HAP-1 (cell line): ENCODE measurements around the gene DHX40.

Experiments used
- DNase-seq, 2 experiments: peaks; one replicate each; pipeline ENCODE4 v3.0.0-alpha.2; 2016 to 2020; ENCODE audit warnings: low spot score in 2 of 2
- H3K27me3 ChIP-seq: fragments of 250-450 bp; sonication (Bioruptor Pico); 2 replicates; pipeline ENCODE4 v1.5.1; 2020; ENCODE audit warnings: low read depth, mild to moderate bottlenecking, moderate library complexity
- H3K36me3 ChIP-seq: fragments of 250-450 bp; sonication (Bioruptor Pico); replicated peaks from 2 replicates; pipeline ENCODE4 v1.5.1; 2020; ENCODE audit warnings: mild to moderate bottlenecking
- H3K4me1 ChIP-seq: fragments of 250-450 bp; sonication (Bioruptor Pico); 2 replicates; pipeline ENCODE4 v1.5.1; 2020; ENCODE audit warnings: mild to moderate bottlenecking
- H3K4me3 ChIP-seq: fragments of 250-450 bp; sonication (Bioruptor Pico); 2 replicates; pipeline ENCODE4 v1.5.1; 2020; ENCODE audit warnings: mild to moderate bottlenecking, moderate library complexity
- H3K9me3 ChIP-seq: fragments of 250-450 bp; sonication (Bioruptor Pico); 2 replicates; pipeline ENCODE4 v1.5.1; 2020; ENCODE audit warnings: mild to moderate bottlenecking, moderate library complexity
- in situ Hi-C: fragments of 300-500 bp; cut with MboI; formaldehyde crosslinking; loops from 3 replicates; pipeline ENCODE4 v1.14.3; 2020; ENCODE audit warnings: low sequenced_read_pairs, inconsistent platforms, mixed read lengths

Gene DHX40

DNA sequence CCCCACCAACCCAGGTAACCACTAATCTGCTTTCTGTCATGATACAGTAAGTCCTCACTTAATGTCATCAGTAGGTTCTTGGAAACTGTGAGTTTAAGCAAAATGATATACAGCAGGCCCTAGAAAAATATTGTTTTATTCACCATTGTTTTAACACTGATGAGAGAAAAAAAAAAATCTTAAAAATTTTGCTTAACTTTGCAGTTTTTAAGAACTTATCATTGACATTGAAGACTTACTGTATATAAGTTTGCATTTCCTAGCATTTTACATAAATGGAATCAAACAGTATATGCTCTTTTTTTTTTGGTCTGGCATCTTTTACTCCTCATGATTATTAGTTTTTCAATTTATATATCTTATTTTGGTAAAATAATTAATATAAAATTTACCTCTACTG lies 34.8 kb downstream of the DHX40 start:
- Histone ChIP-seq H3K9me3 (no peaks in the 10 kb centered on the region), H3K27me3 (no peaks in the 10 kb centered on the region), H3K36me3 (peaks cover 8% of the 10 kb centered on the region), H3K4me3 (no peak overlapping the region), H3K4me1 (no peaks in the 10 kb centered on the region)
- in situ Hi-C loops: no loop called here
- DNase-seq: no peak

DNA sequence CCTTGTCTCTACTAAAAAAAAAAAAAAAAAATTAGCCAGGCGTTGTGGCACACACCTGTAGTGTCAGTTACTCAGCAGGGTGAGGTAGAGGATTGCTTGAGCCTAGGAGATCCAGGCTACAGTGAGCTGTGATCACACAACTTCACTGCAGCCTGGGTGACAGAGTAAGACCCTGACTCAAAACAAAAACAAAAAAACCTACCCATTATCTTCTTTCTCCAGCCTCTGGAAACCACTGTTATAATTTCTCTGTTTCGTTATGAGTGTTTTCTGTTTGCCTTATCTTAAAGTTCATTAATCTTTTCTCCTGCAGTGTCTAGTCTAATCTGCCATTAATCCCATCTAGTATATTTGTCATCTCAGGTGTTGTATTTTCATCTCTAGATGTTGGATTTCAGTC lies 35.7 kb downstream of the DHX40 start:
- peaks cover 11% of the 10 kb centered on the region for H3K36me3 ChIP-seq
- no peaks in the 10 kb centered on the region for H3K27me3 ChIP-seq
- no peak overlapping the region for H3K4me3 ChIP-seq
- H3K4me1 ChIP-seq: no peaks in the 10 kb centered on the region
- DNase-seq: no peak
- H3K9me3 ChIP-seq: no peaks in the 10 kb centered on the region
- in situ Hi-C loops: no loop called here

GRCh38 chr17:59607061-59607460 lies 41.7 kb downstream of the DHX40 start:
- no peaks in the 10 kb centered on the region for H3K27me3 ChIP-seq
- in situ Hi-C loops: no loop called here
- H3K4me3 ChIP-seq: no peak overlapping the region
- peaks cover 31% of the 10 kb centered on the region for H3K36me3 ChIP-seq
- H3K4me1 ChIP-seq: no peaks in the 10 kb centered on the region
- H3K9me3 ChIP-seq: no peaks in the 10 kb centered on the region
- no peak for DNase-seq

- in situ Hi-C loops: no loop called here
- Histone ChIP-seq H3K4me3 (no peak overlapping the region), H3K4me1 (no peaks in the 10 kb centered on the region), H3K36me3 (peaks cover 24% of the 10 kb centered on the region), H3K9me3 (no peaks in the 10 kb centered on the region), H3K27me3 (no peaks in the 10 kb centered on the region)
- DNase-seq: peak in 1 of 2 experiments; percentile 68
These were observed 42.5 kb downstream of the DHX40 start for GRCh38 chr17:59607817-59608403.

GRCh38 chr17:59611503-59611902 lies 46.1 kb downstream of the DHX40 start:
- in situ Hi-C loops: loop anchor here (10.0 kb wide), 1 partner anchor 87 kb away; no protein-coding TSS in a partner anchor
- Histone ChIP-seq H3K4me1 (no peaks in the 10 kb centered on the region; the same call in 1 of the 2 replicates), H3K27me3 (no peaks in the 10 kb centered on the region), H3K4me3 (no peak overlapping the region), H3K9me3 (no peaks in the 10 kb centered on the region), H3K36me3 (peaks cover 19% of the 10 kb centered on the region)
- no peak for DNase-seq

- Histone ChIP-seq H3K4me1 (peaks cover 9% of the 10 kb centered on the region), H3K4me3 (no peak overlapping the region), H3K36me3 (0 out of 2 replicates have a peak, but pooled peaks cover 4% of the 10 kb centered on the region), H3K9me3 (no peaks in the 10 kb centered on the region), H3K27me3 (no peaks in the 10 kb centered on the region)
- in situ Hi-C loops: loop anchor here (10.0 kb wide), 1 partner anchor 92 kb away; no protein-coding TSS in a partner anchor
- no peak for DNase-seq
These were observed 51.0 kb downstream of the DHX40 start for GRCh38 chr17:59616253-59616920.

GRCh38 chr17:59617156-59617732 lies 51.8 kb downstream of the DHX40 start:
- H3K4me3 ChIP-seq: peak overlapping the region; percentile 99
- in situ Hi-C loops: loop anchor here (10.0 kb wide), 1 partner anchor 92 kb away; no protein-coding TSS in a partner anchor
- no peak for DNase-seq

GRCh38 chr17:59619035-59619297 lies 53.6 kb downstream of the DHX40 start:
- H3K4me3 ChIP-seq: peak overlapping the region; percentile 99
- in situ Hi-C loops: loop anchor here (10.0 kb wide), 1 partner anchor 94 kb away; no protein-coding TSS in a partner anchor
- peaks cover 7% of the 10 kb centered on the region; the same call in 1 of the 2 replicates for H3K36me3 ChIP-seq
- no peaks in the 10 kb centered on the region for H3K27me3 ChIP-seq
- no peak for DNase-seq
- H3K4me1 ChIP-seq: peaks cover 35% of the 10 kb centered on the region
- H3K9me3 ChIP-seq: no peaks in the 10 kb centered on the region

More at GRCh38 chr17:59617156-59617732, 51.8 kb downstream of the DHX40 start:
- Histone ChIP-seq H3K4me1 (peaks cover 18% of the 10 kb centered on the region), H3K9me3 (no peaks in the 10 kb centered on the region), H3K36me3 (0 out of 2 replicates have a peak, but pooled peaks cover 4% of the 10 kb centered on the region), H3K27me3 (no peaks in the 10 kb centered on the region)

DNA sequence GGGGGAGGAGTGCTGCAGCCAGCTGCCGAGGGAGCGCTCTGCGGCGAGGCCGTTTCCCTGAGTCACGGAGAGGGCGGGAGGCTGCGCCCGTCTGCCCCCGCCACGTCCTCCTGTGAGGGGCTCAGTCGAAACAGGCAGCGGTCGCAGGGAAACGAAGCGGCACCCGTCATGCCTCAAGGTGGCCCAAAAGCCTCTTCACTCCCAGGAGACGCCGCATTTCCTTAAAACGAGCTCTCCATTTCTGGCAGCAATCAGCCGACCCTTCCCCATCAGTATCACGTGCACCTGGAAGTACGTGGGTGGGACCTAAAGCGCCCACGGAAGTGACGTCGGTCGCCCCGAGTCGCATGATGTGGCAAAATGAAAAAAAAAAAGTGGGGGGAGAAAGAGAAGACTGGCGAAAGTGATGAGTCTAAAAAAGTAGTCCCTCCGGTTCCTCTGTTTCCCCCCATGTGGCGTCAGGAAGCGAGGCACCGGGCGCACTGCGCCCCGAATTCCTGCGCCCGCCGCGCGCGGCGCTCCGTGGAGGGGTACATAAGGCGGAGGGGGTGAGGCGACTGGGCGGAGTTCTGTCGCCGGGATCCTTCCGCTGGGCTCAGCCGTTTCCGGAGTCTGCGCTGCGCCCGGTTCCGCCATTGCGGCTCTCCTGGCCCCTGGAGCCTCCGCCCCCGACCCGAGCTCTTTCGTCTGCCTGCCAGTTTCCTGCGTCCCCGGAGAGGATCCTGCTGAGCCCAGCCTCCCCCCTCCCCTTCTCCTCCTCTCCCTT lies 54.1 kb downstream of the DHX40 start, which contains the start of gene CLTC:
TSS of gene CLTC (plus strand) at position 598 of the 766 bp plus-strand sequence. CDS start 237 bp downstream, outside the sequence.
- peak; percentile 86 to 93 for DNase-seq
- Histone ChIP-seq H3K4me3 (peak within 1 kb of the TSS; percentile 99), H3K36me3 (peaks cover 7% of the 10 kb centered on the region; the same call in 1 of the 2 replicates), H3K4me1 (peaks cover 37% of the 10 kb centered on the region), H3K9me3 (no peaks in the 10 kb centered on the region), H3K27me3 (no peaks in the 10 kb centered on the region)
- in situ Hi-C loops: loop anchor here (10.0 kb wide), 1 partner anchor 95 kb away; no protein-coding TSS in a partner anchor

- DNase-seq: no peak
- no peaks in the 10 kb centered on the region for H3K27me3 ChIP-seq
- peaks cover 7% of the 10 kb centered on the region; the same call in 1 of the 2 replicates for H3K36me3 ChIP-seq
- H3K4me3 ChIP-seq: peak overlapping the region; percentile 99
- in situ Hi-C loops: no loop called here
- peaks cover 37% of the 10 kb centered on the region for H3K4me1 ChIP-seq
- H3K9me3 ChIP-seq: no peaks in the 10 kb centered on the region
These were observed 54.6 kb downstream of the DHX40 start for GRCh38 chr17:59620064-59620359.

- in situ Hi-C loops: no loop called here
- peak; percentile 72 to 84 for DNase-seq
- peaks cover 7% of the 10 kb centered on the region; the same call in 1 of the 2 replicates for H3K36me3 ChIP-seq
- H3K9me3 ChIP-seq: no peaks in the 10 kb centered on the region
- H3K27me3 ChIP-seq: no peaks in the 10 kb centered on the region
- peak overlapping the region; percentile 99 for H3K4me3 ChIP-seq
- H3K4me1 ChIP-seq: peaks cover 38% of the 10 kb centered on the region
These were observed 55.3 kb downstream of the DHX40 start for GRCh38 chr17:59620518-59621259.

DNA sequence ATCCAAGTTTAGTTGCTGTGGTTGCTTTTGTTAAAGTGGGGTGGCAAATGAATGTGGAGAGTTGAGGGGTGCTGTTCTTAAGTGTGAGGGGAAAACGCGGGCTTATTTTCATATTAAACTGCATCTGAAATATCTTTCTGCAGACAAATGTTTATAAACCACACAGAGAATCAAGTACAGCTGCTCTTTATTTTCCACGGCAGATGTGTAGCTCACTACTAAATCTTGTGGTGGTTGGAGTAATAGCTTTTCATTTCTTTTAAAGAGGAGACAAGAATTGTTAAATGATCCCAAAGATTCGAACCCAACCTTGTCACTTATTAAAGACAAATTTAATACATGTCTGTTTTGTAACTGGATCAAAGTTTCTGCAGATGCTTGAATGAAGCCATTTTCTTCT lies 56.4 kb downstream of the DHX40 start:
- no peak for DNase-seq
- Histone ChIP-seq H3K27me3 (no peaks in the 10 kb centered on the region), H3K4me3 (peak overlapping the region; percentile 99), H3K4me1 (peaks cover 48% of the 10 kb centered on the region), H3K9me3 (no peaks in the 10 kb centered on the region), H3K36me3 (peaks cover 7% of the 10 kb centered on the region; the same call in 1 of the 2 replicates)
- in situ Hi-C loops: no loop called here

DNA sequence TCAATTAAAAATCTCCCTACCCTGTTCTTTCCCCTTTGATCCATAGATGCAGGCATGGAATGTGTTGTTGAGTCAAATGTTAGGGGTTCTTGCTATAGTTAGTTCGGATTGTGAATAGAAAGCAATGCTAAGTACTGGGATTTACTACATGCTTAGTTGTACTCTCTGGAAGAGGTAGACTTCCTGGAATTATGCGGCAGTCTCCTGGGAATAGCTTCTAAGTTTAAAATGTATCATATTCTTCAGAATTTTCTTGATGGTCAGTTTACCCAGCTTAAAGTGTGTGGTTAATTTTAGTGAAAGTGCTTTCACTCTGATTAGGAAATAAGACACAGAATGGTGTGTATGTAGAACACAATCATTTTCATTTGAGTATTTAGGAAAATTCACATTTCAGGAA lies 57.7 kb downstream of the DHX40 start:
- DNase-seq: no peak
- Histone ChIP-seq H3K9me3 (no peaks in the 10 kb centered on the region), H3K27me3 (no peaks in the 10 kb centered on the region), H3K4me1 (peaks cover 49% of the 10 kb centered on the region), H3K4me3 (peak overlapping the region; percentile 1; the same call in 1 of the 2 replicates), H3K36me3 (peaks cover 7% of the 10 kb centered on the region; the same call in 1 of the 2 replicates)
- in situ Hi-C loops: no loop called here
